Measurements from ENCODE around the gene MBOAT7. TPM values are rescaled to one million over a fixed set of nuclear protein-coding genes. Genes with fewer than 3 reads are reported as not detected.

The MBOAT7 gene, protein sequence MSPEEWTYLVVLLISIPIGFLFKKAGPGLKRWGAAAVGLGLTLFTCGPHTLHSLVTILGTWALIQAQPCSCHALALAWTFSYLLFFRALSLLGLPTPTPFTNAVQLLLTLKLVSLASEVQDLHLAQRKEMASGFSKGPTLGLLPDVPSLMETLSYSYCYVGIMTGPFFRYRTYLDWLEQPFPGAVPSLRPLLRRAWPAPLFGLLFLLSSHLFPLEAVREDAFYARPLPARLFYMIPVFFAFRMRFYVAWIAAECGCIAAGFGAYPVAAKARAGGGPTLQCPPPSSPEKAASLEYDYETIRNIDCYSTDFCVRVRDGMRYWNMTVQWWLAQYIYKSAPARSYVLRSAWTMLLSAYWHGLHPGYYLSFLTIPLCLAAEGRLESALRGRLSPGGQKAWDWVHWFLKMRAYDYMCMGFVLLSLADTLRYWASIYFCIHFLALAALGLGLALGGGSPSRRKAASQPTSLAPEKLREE
- total RNA-seq = 10 to 100 TPM; 11.3 to 37.3 (median 19.6) TPM
- 10 to 100 TPM in 1 of 2 donors, 1 to 10 TPM in 1; 9.8 to 25.6 TPM for polyA plus RNA-seq
- long read RNA-seq, donor 1, transcript MBOAT7-201 (8 exons, 2,529 nt) = major isoform, 9 of 21 reads
- long read RNA-seq, donor 1, partial matches to known transcripts = 4 of 21 reads
- long read RNA-seq, donor 1, other reads (novel, unspliced or antisense) = 5 of 21 reads
- long read RNA-seq, donor 2, transcript MBOAT7-201 (8 exons, 2,529 nt) = major isoform, 5 of 26 reads
- long read RNA-seq, donor 2, partial matches to known transcripts = 15 of 26 reads
- long read RNA-seq, donor 2, other reads (novel, unspliced or antisense) = 2 of 26 reads
- long read RNA-seq, donor 3, transcript MBOAT7-201 (8 exons, 2,529 nt) = major isoform, 5 of 22 reads
- long read RNA-seq, donor 3, partial matches to known transcripts = 11 of 22 reads
- long read RNA-seq, donor 3, other reads (novel, unspliced or antisense) = 4 of 22 reads

DNA sequence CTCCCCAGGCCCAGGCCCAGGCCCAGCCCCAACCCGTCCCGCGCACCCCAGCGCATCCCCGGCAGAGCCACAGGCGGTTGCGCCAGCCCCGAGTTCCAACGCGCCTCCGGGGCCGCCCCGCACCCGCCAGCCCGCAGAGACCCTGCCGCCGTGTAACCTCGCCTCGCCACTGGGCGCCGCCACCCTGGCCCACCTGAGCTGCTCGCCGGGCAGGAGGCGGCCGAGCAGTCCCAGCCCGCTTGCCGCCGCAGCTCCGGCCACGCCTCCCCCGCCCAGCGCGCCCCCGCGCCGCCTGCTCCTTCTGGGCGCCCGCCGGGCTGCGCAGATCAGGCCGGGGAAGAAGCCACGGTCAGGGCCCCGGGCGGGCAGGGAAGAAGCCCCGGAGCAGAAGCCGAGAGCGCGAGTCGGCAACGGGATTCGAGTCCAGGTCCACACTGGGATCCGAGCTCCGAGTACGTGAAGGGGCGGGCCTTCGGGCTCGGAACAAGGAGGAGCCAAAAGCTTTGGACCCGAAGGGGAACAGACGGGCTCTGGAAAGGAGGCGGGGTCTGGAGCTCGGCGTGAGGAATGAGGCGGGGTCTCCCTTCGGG, at the start of gene MBOAT7:
MBOAT7 (minus strand) TSS at position 436 of the 590 bp plus-strand sequence. CDS start 1,072 bp downstream, outside the sequence.
- Histone ChIP-seq H3K27me3 (no peaks in the 10 kb centered on the region), H3K4me1 (peaks cover 0 to 23% (median 17%) of the 10 kb centered on the region in 12 donors), H3K4me3 (peak within 1 kb of the TSS; percentile 68 to 92 (median 86)), H3K27ac (peak within 1 kb of the TSS; percentile 88 to 100 (median 98)), H3K36me3 (peaks cover 0 to 22% (median 14%) of the 10 kb centered on the region in 9 donors), H3K9me3 (no peaks in the 10 kb centered on the region)
- ATAC-seq (peak; percentile 5 to 64 (median 62)), DNase-seq (no peak)
- intact Hi-C loops (cut with DNase I) = loop anchor here in 1 of 10 donors (2.0 kb wide), 1 partner anchor 20 kb away; no protein-coding TSS in a partner anchor
- TF ChIP-seq POLR2A (IDR thresholded peaks at IDR 0.05) = peak in 1 of 2 donors; percentile 56
- TF ChIP-seq, protein P1, sequence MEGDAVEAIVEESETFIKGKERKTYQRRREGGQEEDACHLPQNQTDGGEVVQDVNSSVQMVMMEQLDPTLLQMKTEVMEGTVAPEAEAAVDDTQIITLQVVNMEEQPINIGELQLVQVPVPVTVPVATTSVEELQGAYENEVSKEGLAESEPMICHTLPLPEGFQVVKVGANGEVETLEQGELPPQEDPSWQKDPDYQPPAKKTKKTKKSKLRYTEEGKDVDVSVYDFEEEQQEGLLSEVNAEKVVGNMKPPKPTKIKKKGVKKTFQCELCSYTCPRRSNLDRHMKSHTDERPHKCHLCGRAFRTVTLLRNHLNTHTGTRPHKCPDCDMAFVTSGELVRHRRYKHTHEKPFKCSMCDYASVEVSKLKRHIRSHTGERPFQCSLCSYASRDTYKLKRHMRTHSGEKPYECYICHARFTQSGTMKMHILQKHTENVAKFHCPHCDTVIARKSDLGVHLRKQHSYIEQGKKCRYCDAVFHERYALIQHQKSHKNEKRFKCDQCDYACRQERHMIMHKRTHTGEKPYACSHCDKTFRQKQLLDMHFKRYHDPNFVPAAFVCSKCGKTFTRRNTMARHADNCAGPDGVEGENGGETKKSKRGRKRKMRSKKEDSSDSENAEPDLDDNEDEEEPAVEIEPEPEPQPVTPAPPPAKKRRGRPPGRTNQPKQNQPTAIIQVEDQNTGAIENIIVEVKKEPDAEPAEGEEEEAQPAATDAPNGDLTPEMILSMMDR (IDR thresholded peaks at IDR 0.05) = peak in 7 of 12 donors; percentile 11 to 52 (median 33)
- whole genome bisulfite sequencing, 4 donors = 0 to 1% (median 0%) methylated on average over 41 to 64 of the region's 64 CpGs

DNA sequence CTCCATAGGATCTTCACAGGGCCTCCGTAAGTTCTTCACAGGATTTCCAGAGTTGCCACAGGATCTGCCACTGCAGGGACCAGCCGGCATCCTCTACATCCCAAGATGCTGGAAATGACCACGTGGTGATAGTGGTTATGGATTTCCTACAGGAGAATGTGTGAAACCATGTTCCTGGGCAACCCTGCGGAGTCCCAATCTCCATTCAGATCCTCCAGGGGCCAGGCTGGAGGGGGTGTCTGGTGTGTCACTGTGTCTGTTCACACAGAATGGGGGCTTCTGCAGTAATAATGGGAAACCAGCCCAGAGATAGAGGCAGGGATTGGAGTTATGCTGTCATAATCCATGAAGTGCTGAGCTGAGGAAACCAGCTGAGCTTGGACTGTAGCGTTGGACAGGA, 44.6 kb upstream of the MBOAT7 start:
- Histone ChIP-seq H3K36me3 (no peaks in the 10 kb centered on the region), H3K27me3 (peaks cover 0 to 43% (median 0%) of the 10 kb centered on the region in 9 donors), H3K4me3 (no peak overlapping the region), H3K27ac (no peak overlapping the region), H3K9me3 (peaks cover 0 to 2% (median 0%) of the 10 kb centered on the region in 12 donors), H3K4me1 (peaks cover 0 to 3% (median 0%) of the 10 kb centered on the region in 12 donors)
- TF ChIP-seq, protein P1 (IDR thresholded peaks at IDR 0.05) = no peak
- TF ChIP-seq POLR2A (IDR thresholded peaks at IDR 0.05) = no peak
- WGBS, 4 donors = 61 to 81% (median 80%) methylated on average over 5 of the region's 5 CpGs
- DNase-seq = no peak
- intact Hi-C loops (cut with DNase I) = loop anchor here in 1 of 10 donors (5.0 kb wide), 1 partner anchor 62 kb away; the partner anchor contains the start of gene TMC4
- ATAC-seq = no peak

DNA sequence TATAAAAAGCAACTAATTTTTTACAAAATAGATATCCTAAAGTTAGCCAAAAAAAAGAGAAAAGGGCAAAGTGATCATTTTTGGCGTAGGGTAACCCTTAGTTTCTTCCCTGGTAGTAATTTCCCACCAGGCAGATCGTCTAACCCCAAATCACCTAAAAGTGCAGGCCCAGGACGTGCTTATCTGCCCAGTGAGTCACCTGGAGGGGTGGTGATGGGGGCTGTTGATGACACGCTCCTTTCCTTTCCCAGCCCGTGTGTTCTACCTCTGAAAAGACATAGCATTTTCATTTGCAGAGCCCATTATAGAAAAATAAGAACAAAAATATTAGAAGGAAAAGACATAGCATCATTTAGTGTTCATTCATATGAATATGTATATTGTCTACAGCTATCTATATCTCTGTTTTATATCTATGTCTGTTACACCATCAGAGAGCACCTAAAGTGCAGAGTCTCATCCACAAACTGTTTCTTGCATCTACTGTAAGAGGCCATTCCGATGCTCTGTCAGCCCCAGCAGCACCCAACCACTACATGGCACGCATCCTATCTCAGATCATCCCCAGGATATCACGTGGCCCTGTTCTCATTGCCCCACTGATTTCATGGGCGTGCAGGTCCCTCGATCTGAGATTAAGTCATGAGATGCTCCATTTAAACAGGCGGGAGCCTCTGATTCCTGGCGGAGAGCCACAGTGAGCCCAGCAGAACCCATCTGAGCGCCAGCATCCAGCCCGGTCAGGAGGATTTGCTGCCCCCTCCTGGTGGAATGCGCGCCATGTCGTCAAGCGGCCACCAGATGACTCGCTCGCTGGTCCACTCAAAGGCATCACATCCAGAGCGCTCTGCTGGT, 41.9 kb upstream of the MBOAT7 start:
- peaks cover 0 to 5% (median 0%) of the 10 kb centered on the region in 12 donors for H3K9me3 ChIP-seq

More for the DNA sequence above, 41.9 kb upstream of the MBOAT7 start:
- Histone ChIP-seq H3K27ac (no peak overlapping the region), H3K4me1 (peaks cover 0 to 3% (median 0%) of the 10 kb centered on the region in 12 donors), H3K27me3 (peaks cover 0 to 44% (median 0%) of the 10 kb centered on the region in 9 donors), H3K4me3 (no peak overlapping the region), H3K36me3 (no peaks in the 10 kb centered on the region)
- ATAC-seq (peak; percentile 89 to 95 (median 94)), DNase-seq (peak; percentile 85 to 90 (median 87))
- TF ChIP-seq POLR2A (IDR thresholded peaks at IDR 0.05) = no peak
- TF ChIP-seq, protein P1 (IDR thresholded peaks at IDR 0.05) = peak; percentile 84 to 99 (median 90)
- intact Hi-C loops (cut with DNase I) = loop anchor here in 9 of 10 donors (1.0 to 5.0 kb wide), 4 partner anchors 59 to 63 kb away; partner anchors contain the start of gene TMC4 (in 1 of the 9)
- 16 to 23% (median 20%) methylated on average over 16 to 21 of the region's 21 CpGs for WGBS, 4 donors
